Neural progenitor cell (in vitro differentiated cells): ENCODE data around the gene MIF4GD. TPM values are rescaled to one million over a fixed set of nuclear protein-coding genes. Genes with fewer than 3 reads are reported as not detected.

Experiments used
- DNase-seq: peaks from one replicate; pipeline ENCODE4 v3.0.0-alpha.2; 2016; ENCODE audit warnings: low spot score
- H2AFZ ChIP-seq: fragments of 200-600 bp; sonication (generic); replicated peaks from 2 replicates; pipeline ENCODE4 v1.6.1; 2016; ENCODE audit warnings: antibody characterized with exemption
- H3F3A ChIP-seq: fragments of 200-600 bp; sonication (generic); 2 replicates; pipeline ENCODE4 v1.6.1; 2016; ENCODE audit warnings: antibody characterized with exemption, low read depth
- H3K27ac ChIP-seq: fragments of 200-600 bp; sonication (generic); 2 replicates; pipeline ENCODE4 v1.5.1; 2016; ENCODE audit warnings: mild to moderate bottlenecking
- H3K27me3 ChIP-seq: fragments of 200-600 bp; sonication (generic); 2 replicates; pipeline ENCODE4 v1.6.1; 2016; ENCODE audit warnings: mild to moderate bottlenecking, moderate library complexity
- H3K36me3 ChIP-seq: fragments of 200-600 bp; sonication (generic); 2 replicates; pipeline ENCODE4 v1.5.1; 2016
- H3K4me1 ChIP-seq: fragments of 200-600 bp; sonication (generic); 2 replicates; pipeline ENCODE4 v1.6.1; 2016; ENCODE audit warnings: mixed run types
- H3K4me2 ChIP-seq: fragments of 200-600 bp; sonication (generic); 2 replicates; pipeline ENCODE4 v1.6.1; 2016
- H3K4me3 ChIP-seq: fragments of 200-600 bp; sonication (generic); 2 replicates; pipeline ENCODE4 v1.5.1; 2016
- H3K79me2 ChIP-seq: fragments of 200-600 bp; sonication (generic); 2 replicates; pipeline ENCODE4 v1.6.1; 2016; ENCODE audit warnings: low read depth
- H3K9ac ChIP-seq: fragments of 200-600 bp; sonication (generic); 2 replicates; pipeline ENCODE4 v1.6.1; 2016
- H3K9me3 ChIP-seq: fragments of 200-600 bp; sonication (generic); 2 replicates; pipeline ENCODE4 v1.5.1; 2016; ENCODE audit warnings: low read depth
- H4K20me1 ChIP-seq: fragments of 200-600 bp; sonication (generic); 2 replicates; pipeline ENCODE4 v1.6.1; 2016; ENCODE audit warnings: low read depth
- H3K27ac Mint-ChIP-seq: 3 replicates; pipeline ENCODE4 v1.8.0; 2021; ENCODE audit warnings: mixed read lengths
- H3K27me3 Mint-ChIP-seq: 2 replicates; pipeline ENCODE4 v1.8.0; 2022; ENCODE audit warnings: low read depth, mild to moderate bottlenecking, inconsistent platforms, moderate library complexity, mixed read lengths; ENCODE audit not compliant: insufficient read depth
- H3K36me3 Mint-ChIP-seq: 3 replicates; pipeline ENCODE4 v1.8.0; 2021; ENCODE audit warnings: mixed read lengths
- H3K4me1 Mint-ChIP-seq: 3 replicates; pipeline ENCODE4 v1.8.0; 2021; ENCODE audit warnings: mixed read lengths
- H3K4me3 Mint-ChIP-seq: 3 replicates; pipeline ENCODE4 v1.8.0; 2021; ENCODE audit warnings: mild to moderate bottlenecking, moderate library complexity, mixed read lengths
- H3K9me3 Mint-ChIP-seq: 3 replicates; pipeline ENCODE4 v1.8.0; 2020; ENCODE audit warnings: mixed read lengths
- CTCF ChIP-seq: fragments of 200-600 bp; sonication (generic); IDR thresholded peaks from 2 replicates; pipeline ENCODE4 v1.5.1; 2017; ENCODE audit warnings: antibody characterized with exemption, mild to moderate bottlenecking
- EZH2 ChIP-seq: fragments of 200-600 bp; sonication (generic); IDR thresholded peaks from 2 replicates; pipeline ENCODE4 v1.6.1; 2017; ENCODE audit warnings: antibody characterized with exemption, mild to moderate bottlenecking, moderate library complexity
- EZH2phosphoT487 ChIP-seq: fragments of 200-600 bp; sonication (generic); IDR thresholded peaks from 2 replicates; pipeline ENCODE4 v1.6.1; 2017; ENCODE audit warnings: antibody characterized with exemption
- total RNA-seq: library from RNA; depleted of rRNA; stranded (reverse); fragments of >200 nt; gene quantifications from 2 replicates; pipeline ENCODE4 v1.2.3, GENCODE V29; 2015; ENCODE audit warnings: low replicate concordance

MIF4GD gene
- total RNA-seq, 1 donor from 2014 or later = 17.7 TPM

GRCh38 chr17:75263055-75263454, 8.0 kb downstream of the MIF4GD start:
- Histone ChIP-seq H2AFZ (no peak overlapping the region), H3K9me3 (no peaks in the 10 kb centered on the region), H3F3A (peaks cover 34% of the 10 kb centered on the region), H3K27me3 (no peaks in the 10 kb centered on the region), H3K36me3 (no peaks in the 10 kb centered on the region), H3K4me2 (peak overlapping the region; percentile 93), H3K4me3 (peak overlapping the region; percentile 85), H3K79me2 (peaks cover 49% of the 10 kb centered on the region), H3K4me1 (peaks cover 12% of the 10 kb centered on the region), H4K20me1 (peaks cover 24% of the 10 kb centered on the region), H3K9ac (peak overlapping the region; percentile 99), H3K27ac (no peak overlapping the region)
- TF ChIP-seq EZH2phosphoT487 = no peak
- TF ChIP-seq CTCF = no peak
- TF ChIP-seq EZH2 = no peak
- DNase-seq = no peak
- Mint-ChIP-seq H3K9me3 (no peaks in the 10 kb centered on the region), H3K27ac (no peak overlapping the region), H3K4me3 (peak overlapping the region; percentile 99), H3K27me3 (no peaks in the 10 kb centered on the region), H3K36me3 (peaks cover 5% of the 10 kb centered on the region), H3K4me1 (peaks cover 24% of the 10 kb centered on the region)

GRCh38 chr17:75262112-75262606, 8.9 kb downstream of the MIF4GD start:
- Mint-ChIP-seq H3K27ac (peak overlapping the region; percentile 100), H3K4me3 (peak overlapping the region; percentile 99), H3K4me1 (peaks cover 24% of the 10 kb centered on the region), H3K27me3 (no peaks in the 10 kb centered on the region), H3K9me3 (no peaks in the 10 kb centered on the region), H3K36me3 (peaks cover 2% of the 10 kb centered on the region)
- Histone ChIP-seq H3K9me3 (no peaks in the 10 kb centered on the region), H3K27me3 (no peaks in the 10 kb centered on the region), H3K4me3 (peak overlapping the region; percentile 85), H3K79me2 (peaks cover 56% of the 10 kb centered on the region), H3K9ac (peak overlapping the region; percentile 99), H3K4me1 (peaks cover 12% of the 10 kb centered on the region), H3K4me2 (peak overlapping the region; percentile 93), H4K20me1 (peaks cover 24% of the 10 kb centered on the region), H3F3A (peaks cover 25% of the 10 kb centered on the region), H3K27ac (peak overlapping the region; percentile 99), H3K36me3 (no peaks in the 10 kb centered on the region), H2AFZ (peak overlapping the region; percentile 92)
- DNase-seq = peak; percentile 57
- TF ChIP-seq EZH2phosphoT487 (no peak), EZH2 (no peak), CTCF (no peak)

GRCh38 chr17:75261336-75262111, 9.5 kb downstream of the MIF4GD start, which contains the start of the genes GGA3 and MRPS7:
Gene GGA3 (minus strand): TSS chr17:75261606. CDS start chr17:75261587, 19 bp downstream.
Gene MRPS7 (plus strand): TSS chr17:75261879. CDS start chr17:75261901, 22 bp downstream.
- Mint-ChIP-seq H3K27me3 (no peaks in the 10 kb centered on the region), H3K36me3 (no peaks in the 10 kb centered on the region), H3K4me1 (peaks cover 24% of the 10 kb centered on the region), H3K9me3 (no peaks in the 10 kb centered on the region), H3K27ac (peak within 1 kb of the TSS; percentile 100), H3K4me3 (peak within 1 kb of the TSS; percentile 99)
- no peaks in the 10 kb centered on the region for H3K36me3 ChIP-seq
- H3K79me2 ChIP-seq = peaks cover 56% of the 10 kb centered on the region
- peak within 1 kb of the TSS; percentile 99 for H3K9ac ChIP-seq
- peaks cover 12% of the 10 kb centered on the region for H3K4me1 ChIP-seq
- H3K27me3 ChIP-seq = no peaks in the 10 kb centered on the region
- no peaks in the 10 kb centered on the region for H3K9me3 ChIP-seq
- H3K4me2 ChIP-seq = peak within 1 kb of the TSS; percentile 93
- peak within 1 kb of the TSS; percentile 85 for H3K4me3 ChIP-seq
- peaks cover 19% of the 10 kb centered on the region for H3F3A ChIP-seq
- TF ChIP-seq EZH2phosphoT487 (no peak), EZH2 (no peak)
- DNase-seq = peak; percentile 98
- peaks cover 24% of the 10 kb centered on the region for H4K20me1 ChIP-seq
- peak within 1 kb of the TSS; percentile 92 for H2AFZ ChIP-seq
- H3K27ac ChIP-seq = peak within 1 kb of the TSS; percentile 99
